SK-N-MC (cell line): ENCODE data around the gene APMAP.

ENCODE experiments used
- EZH2 ChIP-seq: fragments of 200-600 bp; sonication (generic); IDR thresholded peaks from one replicate; pipeline ENCODE4 v1.6.1; 2017; ENCODE audit warnings: antibody characterized with exemption
- FOXP2 ChIP-seq: optimal IDR thresholded peaks from 2 replicates; pipeline ENCODE3; 2011; ENCODE audit warnings: mild to moderate bottlenecking, moderate library complexity; ENCODE audit not compliant: insufficient read depth; ENCODE audit errors: extremely low read length, control extremely low read depth
- POLR2AphosphoS5 ChIP-seq: IDR thresholded peaks from 2 replicates; pipeline ENCODE4 v1.6.1; 2012; ENCODE audit warnings: mild to moderate bottlenecking, low read depth, low read length, borderline replicate concordance

DNA sequence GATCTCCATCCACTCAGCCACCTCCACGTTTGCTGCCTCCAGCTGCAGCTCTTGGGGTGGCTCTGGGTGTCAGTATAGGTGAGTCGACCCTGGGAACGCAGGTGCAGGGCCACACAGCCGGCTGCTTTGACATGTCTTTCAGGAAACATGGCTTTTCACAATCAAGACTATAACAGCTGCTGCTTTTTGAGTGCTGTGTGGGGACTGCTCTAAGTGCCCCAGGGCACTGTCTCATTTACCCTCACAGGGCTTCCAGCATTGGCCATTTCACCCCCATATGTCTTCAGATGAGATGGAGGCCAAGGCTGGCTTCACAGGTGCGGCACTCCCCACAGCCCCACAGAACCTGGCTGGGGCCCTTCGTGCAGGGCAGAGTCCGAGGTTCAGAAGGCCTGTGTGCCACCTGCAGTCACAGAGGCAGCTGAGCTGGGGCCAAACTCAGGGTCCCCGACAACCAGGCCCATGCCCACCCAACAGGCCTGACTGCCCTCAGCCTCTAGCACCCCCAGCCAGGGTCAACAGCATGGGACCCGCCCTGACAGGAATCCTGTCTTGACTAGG, 58.4 kb downstream of the APMAP start:
- TF ChIP-seq POLR2AphosphoS5 (no peak), EZH2 (no peak), FOXP2 (no peak)
